K562 (cell line): Measurements from ENCODE around the gene CAPS. TPM values are rescaled to one million over a fixed set of nuclear protein-coding genes. Genes with fewer than 3 reads are reported as not detected.

Experiments used
- E2F8 ChIP-seq: fragments of 450-650 bp; IDR thresholded peaks from 2 replicates; pipeline ENCODE4 v1.7.1; 2018; ENCODE audit warnings: mild to moderate bottlenecking, low read depth; ENCODE audit not compliant: partially characterized antibody
- IFI16 ChIP-seq: fragments of 250-450 bp; sonication (Bioruptor Pico); IDR thresholded peaks from 2 replicates; pipeline ENCODE4 v2.1.2; 2022; ENCODE audit warnings: mild to moderate bottlenecking, inconsistent platforms
- MITF ChIP-seq: IDR thresholded peaks from 2 replicates; pipeline ENCODE4 v1.6.1; 2014; ENCODE audit warnings: antibody characterized with exemption
- POLR2AphosphoS5 ChIP-seq: IDR thresholded peaks from 2 replicates; pipeline ENCODE4 v1.6.1; 2011; ENCODE audit warnings: mild to moderate bottlenecking, low read depth, low read length, moderate library complexity; ENCODE audit not compliant: control insufficient read depth, insufficient read depth
- RBFOX2 ChIP-seq: fragments of 200-400 bp; formaldehyde crosslinking; IDR thresholded peaks from 2 replicates; pipeline ENCODE4 v1.6.1; 2017; ENCODE audit warnings: low read depth, mild to moderate bottlenecking, low read length, moderate library complexity
- polyA plus RNA-seq, 8 experiments: library from polyadenylated mRNA; depleted of rRNA in 4 of 8; stranded (reverse) in 5 of 8; unstranded in 3 of 8; fragments of >200 nt; fragmentation: Nextera tagmentation in 2 of 8; fragmentation: Illumina TruSeq in 1 of 8; extraction: Ambion mirVana in 2 of 8; extraction: Trizol in 1 of 8; gene quantifications; 2 replicates each; pipeline versions ENCODE4 v1.2.1 to v1.2.3, GENCODE V29; 2011 to 2014; ENCODE audit warnings: inconsistent platforms in 1 of 8, missing spikeins in 1 of 8
- total RNA-seq, 7 experiments: library from RNA; depleted of rRNA in 6 of 7; stranded (reverse); fragments of >200 nt in 6 of 7; fragmentation: Illumina TruSeq in 2 of 7; extraction: Trizol in 2 of 7; gene quantifications; 2 replicates each; pipeline versions ENCODE4 v1.2.1 to v1.2.3, GENCODE V29; 2011 to 2021; ENCODE audit warnings: low replicate concordance in 1 of 7

The CAPS gene
- total and polyA plus RNA-seq, 9 of the 15 experiments (the other 6 are each of a cell fraction or from before 2014, with no cell fraction given) = 0.15 to 4.0 (median 0.91) TPM

GRCh38 chr19:5892772-5893275 is 21.2 kb upstream of the CAPS start (continued):
- TF ChIP-seq RBFOX2 (no peak), MITF (no peak), E2F8 (peak; percentile 4), IFI16 (CRISPR knock-in tag) (no peak), POLR2AphosphoS5 (peak; percentile 12; the same call in 1 of the 2 replicates)
- TF ChIP-seq, all 486 proteins: peak for 8
